Common myeloid progenitor, CD34-positive (primary cell): ENCODE measurements around the gene UBE2Q2.
"Not testable (repeated sequence)": the region's sequence is repeated elsewhere in the genome, so short reads cannot be mapped to it uniquely, and the experiment has no call there.

Experiments used
- CTCF ChIA-PET: fragments of 350-600 bp; sonication (Branson Sonifier 250); formaldehyde crosslinking; loops from one replicate; lab custom pipeline; 2021; ENCODE audit warnings: antibody characterized with exemption; lab: Charles Lee
- POLR2A ChIA-PET: fragments of 350-600 bp; sonication (Branson Sonifier 250); formaldehyde crosslinking; loops from one replicate; lab custom pipeline; 2021; ENCODE audit warnings: antibody characterized with exemption; lab: Charles Lee
- DNase-seq, 3 donors: peaks; one replicate each; pipeline versions ENCODE4 v3.0.0 to v3.0.0-alpha.2; 2013
- H3K27ac ChIP-seq, 2 experiments: 1 replicate in 1 of 2; 2 replicates in 1 of 2; pipeline ENCODE4 v1.7.0; 2013; ENCODE audit warnings: inconsistent platforms in 2 of 2, low read length in 2 of 2, mild to moderate bottlenecking in 2 of 2, low read depth in 1 of 2, moderate library complexity in 1 of 2; ENCODE audit not compliant: severe bottlenecking in 2 of 2, insufficient read depth in 1 of 2, poor library complexity in 1 of 2
- H3K27me3 ChIP-seq, 5 experiments: replicated peaks in 2 of 5; 1 replicate in 3 of 5; 2 replicates in 2 of 5; pipeline versions ENCODE4 v1.6.1 to v1.7.0; 2013; ENCODE audit warnings: low read length in 4 of 5, mild to moderate bottlenecking in 2 of 5, moderate library complexity in 2 of 5, inconsistent platforms in 1 of 5; ENCODE audit not compliant: insufficient read depth in 5 of 5, control insufficient read depth in 4 of 5
- H3K36me3 ChIP-seq, 4 experiments: 1 replicate in 2 of 4; 2 replicates in 2 of 4; pipeline versions ENCODE4 v1.6.1 to v1.7.0; 2013; ENCODE audit warnings: low read length in 3 of 4, control low read depth in 1 of 4, mild to moderate bottlenecking in 1 of 4; ENCODE audit not compliant: control insufficient read depth in 4 of 4, insufficient read depth in 4 of 4
- H3K4me1 ChIP-seq, 4 experiments: 1 replicate in 3 of 4; 2 replicates in 1 of 4; pipeline versions ENCODE4 v1.6.1 to v1.7.1; 2013; ENCODE audit warnings: low read length in 3 of 4, mild to moderate bottlenecking in 3 of 4, control low read depth in 1 of 4, inconsistent platforms in 1 of 4, moderate library complexity in 1 of 4; ENCODE audit not compliant: control insufficient read depth in 4 of 4, insufficient read depth in 4 of 4; ENCODE audit errors: control extremely low read depth in 1 of 4
- H3K4me3 ChIP-seq, 7 experiments: 1 replicate in 4 of 7; 2 replicates in 3 of 7; pipeline versions ENCODE4 v1.5.1 to v1.7.0; 2013; ENCODE audit warnings: mild to moderate bottlenecking in 7 of 7, low read length in 6 of 7, moderate library complexity in 6 of 7, inconsistent platforms in 2 of 7, low read depth in 2 of 7, control low read depth in 1 of 7; ENCODE audit not compliant: insufficient read depth in 4 of 7, control insufficient read depth in 1 of 7; ENCODE audit errors: extremely low read depth in 1 of 7
- H3K9me3 ChIP-seq, 5 experiments: 1 replicate in 4 of 5; 2 replicates in 1 of 5; pipeline versions ENCODE4 v1.6.1 to v1.7.1; 2013; ENCODE audit warnings: low read length in 4 of 5, mild to moderate bottlenecking in 2 of 5, inconsistent platforms in 1 of 5, low read depth in 1 of 5, moderate library complexity in 1 of 5; ENCODE audit not compliant: control insufficient read depth in 4 of 5, insufficient read depth in 2 of 5; ENCODE audit errors: control extremely low read depth in 1 of 5
- WGBS: methylation state at CpG from one replicate; pipeline ENCODE4 v1.1.5; 2013; ENCODE audit not compliant: insufficient coverage; 5-methylcytosine and 5-hydroxymethylcytosine counted together

Gene UBE2Q2

GRCh38 chr15:75807486-75807885, 35.8 kb upstream of the UBE2Q2 start:
- H3K4me1 ChIP-seq, H3K9me3 ChIP-seq, H3K36me3 ChIP-seq, H3K27ac ChIP-seq, POLR2A ChIA-PET, H3K4me3 ChIP-seq, H3K27me3 ChIP-seq, DNase-seq: not testable (repeated sequence)
- CTCF ChIA-PET = interaction anchor here (0.6 to 5.1 kb wide), 2 partner anchors 11 to 114 kb away, joined by 3 to 54 read pairs; no protein-coding TSS in a partner anchor
- 60% methylated on average over 1 of the region's 2 CpGs for WGBS

DNA sequence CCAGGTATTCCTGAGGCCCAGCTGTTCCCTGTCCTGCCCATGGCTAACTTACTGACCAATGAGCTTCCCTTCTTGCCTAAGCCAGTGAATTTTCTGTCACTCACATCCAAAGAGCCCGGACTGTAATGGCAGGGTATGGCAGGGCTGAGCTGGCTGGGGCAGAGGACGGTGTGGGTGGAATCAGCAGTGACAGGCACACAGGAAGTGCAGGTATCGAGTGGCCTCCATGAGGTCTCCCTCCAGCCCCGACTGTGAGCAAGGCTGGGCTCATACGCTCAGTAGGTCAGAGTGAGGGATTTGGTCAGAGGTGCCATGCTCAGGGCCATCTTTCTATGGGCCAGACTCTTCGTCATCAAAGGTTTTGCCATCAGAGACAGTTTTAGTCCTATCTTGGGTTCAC, 35.2 kb upstream of the UBE2Q2 start:
- H3K36me3 ChIP-seq, POLR2A ChIA-PET, H3K4me3 ChIP-seq, H3K27me3 ChIP-seq, H3K4me1 ChIP-seq, DNase-seq, H3K27ac ChIP-seq, H3K9me3 ChIP-seq: not testable (repeated sequence)
- CTCF ChIA-PET = interaction anchor here (0.6 to 5.1 kb wide), 2 partner anchors 11 to 114 kb away, joined by 3 to 54 read pairs; no protein-coding TSS in a partner anchor
- WGBS = 92% methylated on average over 2 of the region's 6 CpGs

DNA sequence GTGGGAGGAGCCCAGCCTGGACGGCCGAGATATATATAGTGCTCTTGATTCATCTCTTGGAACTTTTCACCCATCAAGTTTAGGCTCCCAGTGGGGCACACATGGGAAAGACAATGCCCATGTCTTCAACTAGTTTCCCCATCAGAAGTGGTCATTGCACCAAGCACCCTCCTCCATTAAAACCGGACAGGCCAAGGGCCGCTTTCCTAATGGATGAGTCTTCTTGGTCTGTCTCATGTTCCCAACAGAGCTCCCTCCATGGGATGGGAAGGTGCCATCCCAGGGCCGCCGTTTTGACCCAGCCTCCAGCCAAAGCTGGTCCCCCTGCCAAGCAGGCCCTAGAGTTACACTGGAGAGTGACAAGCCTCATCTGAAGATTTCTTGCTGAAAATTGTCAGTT, 34.7 kb upstream of the UBE2Q2 start:
- Histone ChIP-seq H3K4me3 (no peak overlapping the region), H3K4me1 (no peaks in the 10 kb centered on the region), H3K36me3 (no peaks in the 10 kb centered on the region), H3K27me3 (peaks cover 0 to 4% (median 0%) of the 10 kb centered on the region in 5 experiments), H3K27ac (no peak overlapping the region), H3K9me3 (no peaks in the 10 kb centered on the region)
- DNase-seq = no peak
- ChIA-PET POLR2A (no interaction called here), CTCF (interaction anchor here (0.7 to 5.1 kb wide), 6 partner anchors 27 to 342 kb away, joined by 3 to 54 read pairs (median 3); no protein-coding TSS in a partner anchor)
- 94% methylated on average over 6 of the region's 6 CpGs for WGBS

- WGBS = 78% methylated on average over 10 of the region's 10 CpGs
- peak; percentile 6 to 19 (median 17) for DNase-seq
- POLR2A ChIA-PET = no interaction called here
- Histone ChIP-seq H3K4me1 (no peaks in the 10 kb centered on the region), H3K27ac (no peak overlapping the region), H3K36me3 (no peaks in the 10 kb centered on the region), H3K4me3 (no peak overlapping the region), H3K27me3 (peaks cover 0 to 4% (median 0%) of the 10 kb centered on the region in 5 experiments), H3K9me3 (no peaks in the 10 kb centered on the region)
- CTCF ChIA-PET = interaction anchor here (0.6 to 5.1 kb wide), 23 partner anchors 8 to 340 kb away, joined by 3 to 54 read pairs (median 4); partner anchors contain the start of gene UBE2Q2
Observed at GRCh38 chr15:75809986-75810750, 33.1 kb upstream of the UBE2Q2 start.

GRCh38 chr15:75810874-75811498, 32.3 kb upstream of the UBE2Q2 start:
- no peaks in the 10 kb centered on the region for H3K4me1 ChIP-seq
- CTCF ChIA-PET = interaction anchor here (0.6 to 5.1 kb wide), 12 partner anchors 9 to 328 kb away, joined by 3 to 54 read pairs (median 4); partner anchors contain the start of gene UBE2Q2
- no peak overlapping the region for H3K4me3 ChIP-seq
- POLR2A ChIA-PET = no interaction called here
- no peak overlapping the region for H3K27ac ChIP-seq
- 100% methylated on average over 1 of the region's 2 CpGs for WGBS
- peaks cover 0 to 3% (median 0%) of the 10 kb centered on the region in 5 experiments for H3K27me3 ChIP-seq
- no peaks in the 10 kb centered on the region for H3K9me3 ChIP-seq
- no peaks in the 10 kb centered on the region for H3K36me3 ChIP-seq
- no peak for DNase-seq

DNA sequence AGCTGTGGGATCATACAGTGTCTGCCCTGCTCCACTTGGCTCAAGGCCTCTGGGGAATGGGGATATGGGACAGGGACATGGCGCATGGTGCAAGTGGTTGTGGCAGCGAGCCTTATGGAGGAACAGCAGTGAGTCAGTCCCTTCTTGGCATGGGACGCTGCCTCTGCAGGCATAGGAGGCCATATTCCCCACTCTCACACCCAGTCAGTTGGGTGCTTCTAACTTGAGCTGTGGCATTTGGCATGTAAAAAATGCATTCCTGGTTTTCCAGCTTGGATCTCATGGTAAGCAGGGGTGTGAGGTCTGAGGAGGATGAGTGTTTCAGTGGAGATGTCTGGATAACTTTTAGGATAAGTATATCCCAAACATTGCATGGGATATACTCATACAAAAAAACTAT, 31.6 kb upstream of the UBE2Q2 start:
- H3K9me3 ChIP-seq = no peaks in the 10 kb centered on the region
- no peaks in the 10 kb centered on the region for H3K4me1 ChIP-seq
- H3K27me3 ChIP-seq = peaks cover 0 to 2% (median 0%) of the 10 kb centered on the region in 5 experiments
- POLR2A ChIA-PET = no interaction called here
- no peak overlapping the region for H3K4me3 ChIP-seq
- no peaks in the 10 kb centered on the region for H3K36me3 ChIP-seq
- WGBS = 100% methylated on average over 3 of the region's 3 CpGs
- CTCF ChIA-PET = interaction anchor here (1.9 to 5.1 kb wide), 3 partner anchors 10 to 110 kb away, joined by 8 to 54 read pairs (median 10); no protein-coding TSS in a partner anchor
- H3K27ac ChIP-seq = no peak overlapping the region
- no peak for DNase-seq

- H3K27ac ChIP-seq = no peak overlapping the region
- ChIA-PET POLR2A (no interaction called here), CTCF (interaction anchor here (0.8 to 2.8 kb wide), 6 partner anchors 11 to 336 kb away, joined by 3 to 16 read pairs (median 4); no protein-coding TSS in a partner anchor)
- no peaks in the 10 kb centered on the region for H3K36me3 ChIP-seq
- no peak overlapping the region for H3K4me3 ChIP-seq
- H3K4me1 ChIP-seq = no peaks in the 10 kb centered on the region
- no peaks in the 10 kb centered on the region for H3K27me3 ChIP-seq
- H3K9me3 ChIP-seq = no peaks in the 10 kb centered on the region
- DNase-seq = no peak
- 93% methylated on average over 4 of the region's 5 CpGs for WGBS
Observed at GRCh38 chr15:75814794-75815193, 28.5 kb upstream of the UBE2Q2 start.
